K562 (cell line): Measurements from ENCODE around the gene GMPR. TPM values are rescaled to one million over a fixed set of nuclear protein-coding genes. Genes with fewer than 3 reads are reported as not detected.

Source experiments
- ADNP ChIP-seq: fragments of 200-800 bp; sonication (Bioruptor generic); IDR thresholded peaks from 2 replicates; pipeline ENCODE4 v1.6.1; 2016; ENCODE audit warnings: missing genetic modification characterization, missing compliant biosample characterization
- ATF7 ChIP-seq: fragments of 450-650 bp; IDR thresholded peaks from 2 replicates; pipeline ENCODE4 v1.7.1; 2014; ENCODE audit warnings: mild to moderate bottlenecking, moderate library complexity
- ERF ChIP-seq: fragments of 450-650 bp; formaldehyde crosslinking; IDR thresholded peaks from 2 replicates; pipeline ENCODE4 v1.4.0; 2020; ENCODE audit warnings: mild to moderate bottlenecking, mixed read lengths
- HCFC1 ChIP-seq: IDR thresholded peaks from 2 replicates; pipeline ENCODE4 v1.6.1; 2012; ENCODE audit warnings: low read depth, low read length, improper control_type of control experiment
- HDAC6 ChIP-seq: IDR thresholded peaks from 2 replicates; pipeline ENCODE4 v1.6.1; 2012; ENCODE audit warnings: low read depth, mild to moderate bottlenecking, control low read depth, inconsistent platforms, low read length, moderate library complexity
- HNRNPL ChIP-seq: fragments of 200-400 bp; formaldehyde crosslinking; IDR thresholded peaks from 2 replicates; pipeline ENCODE4 v1.6.1; 2017; ENCODE audit warnings: low read depth, mild to moderate bottlenecking, low read length
- KAT8 ChIP-seq: fragments of 450-650 bp; IDR thresholded peaks from 2 replicates; pipeline ENCODE4 v1.6.1; 2016; ENCODE audit warnings: low read depth, mild to moderate bottlenecking
- NFXL1 ChIP-seq: fragments of 450-650 bp; formaldehyde crosslinking; IDR thresholded peaks from 2 replicates; pipeline ENCODE4 v1.4.0; 2021; ENCODE audit warnings: mild to moderate bottlenecking
- PHF21A ChIP-seq: fragments of 450-650 bp; IDR thresholded peaks from 2 replicates; pipeline ENCODE4 v1.6.1; 2017; ENCODE audit warnings: low read depth, borderline replicate concordance
- POLR2AphosphoS2 ChIP-seq: IDR thresholded peaks from 2 replicates; pipeline ENCODE4 v1.6.1; 2012; ENCODE audit warnings: low read length, improper control_type of control experiment
- RERE ChIP-seq: sonication (generic); formaldehyde crosslinking; IDR thresholded peaks from 2 replicates; pipeline ENCODE4 v1.8.0; 2023; ENCODE audit warnings: missing genetic modification reagents, mild to moderate bottlenecking, borderline replicate concordance
- RFX5 ChIP-seq: IDR thresholded peaks from 2 replicates; pipeline ENCODE4 v1.6.1; 2011; ENCODE audit warnings: low read depth, mild to moderate bottlenecking, improper control_type of control experiment, low read length
- STAT5A ChIP-seq: IDR thresholded peaks from 2 replicates; pipeline ENCODE4 v1.6.1; 2012; ENCODE audit warnings: low read length, inconsistent platforms, borderline replicate concordance
- SUPT5H ChIP-seq: fragments of 450-650 bp; IDR thresholded peaks from 2 replicates; pipeline ENCODE4 v1.6.1; 2016
- U2AF2 ChIP-seq: fragments of 200-400 bp; formaldehyde crosslinking; optimal IDR thresholded peaks from 2 replicates; pipeline ENCODE3; 2017; ENCODE audit warnings: low read depth, mild to moderate bottlenecking, low read length
- ZBTB11 ChIP-seq, 3 experiments: fragments of 200-800 bp in 1 of 3; fragments of 250-450 bp in 1 of 3; fragments of 450-650 bp in 1 of 3; sonication (Bioruptor Pico) in 1 of 3; sonication (Bioruptor generic) in 1 of 3; formaldehyde crosslinking in 1 of 3; IDR thresholded peaks; 2 replicates each; pipeline versions ENCODE4 v1.6.1 to v1.8.0; 2016 to 2022; ENCODE audit warnings: mild to moderate bottlenecking in 2 of 3, missing genetic modification characterization in 2 of 3, missing compliant biosample characterization in 1 of 3, moderate library complexity in 1 of 3
- ZBTB17 ChIP-seq: fragments of 450-650 bp; formaldehyde crosslinking; IDR thresholded peaks from 2 replicates; pipeline ENCODE4 v1.4.0; 2020; ENCODE audit warnings: mild to moderate bottlenecking
- ZC3H4 ChIP-seq: sonication (generic); formaldehyde crosslinking; IDR thresholded peaks from 2 replicates; pipeline ENCODE4 v1.9.0; 2021; ENCODE audit warnings: missing genetic modification reagents, borderline replicate concordance
- ZNF311 ChIP-seq: fragments of 250-450 bp; sonication (Bioruptor Pico); IDR thresholded peaks from 2 replicates; pipeline ENCODE4 v1.4.0; 2020; ENCODE audit warnings: mild to moderate bottlenecking, moderate library complexity
- ZNF316 ChIP-seq: fragments of 450-650 bp; IDR thresholded peaks from 2 replicates; pipeline ENCODE4 v1.6.1; 2016
- polyA plus RNA-seq, 8 experiments: library from polyadenylated mRNA; depleted of rRNA in 4 of 8; stranded (reverse) in 5 of 8; unstranded in 3 of 8; fragments of >200 nt; fragmentation: Nextera tagmentation in 2 of 8; fragmentation: Illumina TruSeq in 1 of 8; extraction: Ambion mirVana in 2 of 8; extraction: Trizol in 1 of 8; gene quantifications; 2 replicates each; pipeline versions ENCODE4 v1.2.1 to v1.2.3, GENCODE V29; 2011 to 2014; ENCODE audit warnings: inconsistent platforms in 1 of 8, missing spikeins in 1 of 8
- total RNA-seq, 7 experiments: library from RNA; depleted of rRNA in 6 of 7; stranded (reverse); fragments of >200 nt in 6 of 7; fragmentation: Illumina TruSeq in 2 of 7; extraction: Trizol in 2 of 7; gene quantifications; 2 replicates each; pipeline versions ENCODE4 v1.2.1 to v1.2.3, GENCODE V29; 2011 to 2021; ENCODE audit warnings: low replicate concordance in 1 of 7

The GMPR gene
- total and polyA plus RNA-seq, 9 of the 15 experiments (the other 6 are each of a cell fraction or from before 2014, with no cell fraction given) = 34.6 to 83.7 (median 49.8) TPM

GRCh38 chr6:16265351-16266341 is 27.3 kb downstream of the GMPR start (continued):
- TF ChIP-seq NFXL1 (CRISPR knock-in tag) (peak; percentile 76; the same call in 1 of the 2 replicates), ZC3H4 (CRISPR knock-in tag) (peak; percentile 97; the same call in 1 of the 2 replicates), POLR2AphosphoS2 (peak; percentile 100), ERF (CRISPR knock-in tag) (peak; percentile 94), PHF21A (peak; percentile 74), SUPT5H (peak; percentile 100), STAT5A (peak; percentile 67), ATF7 (peak; percentile 83; the same call in 1 of the 2 replicates), HCFC1 (peak; percentile 54; the same call in 1 of the 2 replicates), RERE (CRISPR knock-in tag) (no peak), RFX5 (no peak), ADNP (tag) (no peak), ZBTB11 (CRISPR knock-in tag; IDR thresholded peaks at IDR 0.05) (0 out of 6 replicates have a peak, but pooled peaks of 1 of the 3 experiments have one; percentile 46), ZNF311 (CRISPR knock-in tag) (no peak), ZBTB17 (CRISPR knock-in tag) (peak; percentile 69), HDAC6 (peak; percentile 93; the same call in 1 of the 2 replicates), HNRNPL (peak; percentile 78), ZNF316 (peak; percentile 93), KAT8 (no peak), U2AF2 (no peak)
